GM12865 (cell line): ENCODE data around the gene PRKAR1B.

ENCODE experiments used
- DNase-seq: peaks from one replicate; pipeline ENCODE4 v3.0.0; 2010; ENCODE audit warnings: low read depth
- H3K4me3 ChIP-seq: 2 replicates; pipeline ENCODE4 v1.5.1; 2011; ENCODE audit warnings: mild to moderate bottlenecking, low read depth, low read length, control low read depth
- TF ChIP-seq, protein P1 (sequence below): IDR thresholded peaks from 2 replicates; pipeline ENCODE4 v1.5.1; 2011; ENCODE audit warnings: low read length, control low read depth, low read depth, inconsistent platforms; ENCODE audit not compliant: insufficient read depth; ENCODE audit errors: missing control alignments

Gene PRKAR1B

DNA sequence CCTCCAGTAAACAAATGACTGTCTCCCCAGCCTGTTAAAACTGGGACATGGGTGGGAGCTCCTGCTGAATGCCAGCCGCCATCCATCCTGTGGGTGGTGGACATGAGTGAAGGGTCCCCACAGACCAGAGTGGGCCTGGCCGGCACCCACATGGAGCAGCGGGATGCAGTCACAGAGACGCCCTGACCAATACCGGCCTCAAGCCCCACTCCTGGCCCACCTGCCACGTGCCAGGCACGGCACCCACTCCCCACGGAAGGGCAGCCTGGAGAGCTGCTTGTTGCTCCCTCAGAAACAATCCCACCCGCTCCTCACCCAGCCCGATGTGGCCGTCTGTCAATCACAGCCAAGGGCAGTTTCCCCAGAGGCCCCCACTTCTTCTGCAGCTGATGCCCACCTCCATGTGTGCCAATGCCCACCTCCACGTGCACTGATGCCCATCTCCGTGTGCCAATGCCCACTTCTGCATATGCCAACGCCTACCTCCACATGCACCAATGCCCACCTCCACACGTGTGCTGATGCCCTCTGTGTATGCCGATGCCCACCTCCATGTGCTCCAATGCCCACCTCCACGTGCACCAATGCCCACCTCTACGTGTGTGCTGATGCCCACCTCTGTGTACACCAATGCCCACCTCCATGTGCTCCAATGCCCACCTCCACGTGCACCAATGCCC is 43.4 kb downstream of the PRKAR1B start:
- TF ChIP-seq, protein P1, sequence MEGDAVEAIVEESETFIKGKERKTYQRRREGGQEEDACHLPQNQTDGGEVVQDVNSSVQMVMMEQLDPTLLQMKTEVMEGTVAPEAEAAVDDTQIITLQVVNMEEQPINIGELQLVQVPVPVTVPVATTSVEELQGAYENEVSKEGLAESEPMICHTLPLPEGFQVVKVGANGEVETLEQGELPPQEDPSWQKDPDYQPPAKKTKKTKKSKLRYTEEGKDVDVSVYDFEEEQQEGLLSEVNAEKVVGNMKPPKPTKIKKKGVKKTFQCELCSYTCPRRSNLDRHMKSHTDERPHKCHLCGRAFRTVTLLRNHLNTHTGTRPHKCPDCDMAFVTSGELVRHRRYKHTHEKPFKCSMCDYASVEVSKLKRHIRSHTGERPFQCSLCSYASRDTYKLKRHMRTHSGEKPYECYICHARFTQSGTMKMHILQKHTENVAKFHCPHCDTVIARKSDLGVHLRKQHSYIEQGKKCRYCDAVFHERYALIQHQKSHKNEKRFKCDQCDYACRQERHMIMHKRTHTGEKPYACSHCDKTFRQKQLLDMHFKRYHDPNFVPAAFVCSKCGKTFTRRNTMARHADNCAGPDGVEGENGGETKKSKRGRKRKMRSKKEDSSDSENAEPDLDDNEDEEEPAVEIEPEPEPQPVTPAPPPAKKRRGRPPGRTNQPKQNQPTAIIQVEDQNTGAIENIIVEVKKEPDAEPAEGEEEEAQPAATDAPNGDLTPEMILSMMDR, result no peak
- no peak for DNase-seq
- H3K4me3 ChIP-seq, result no peak overlapping the region

DNA sequence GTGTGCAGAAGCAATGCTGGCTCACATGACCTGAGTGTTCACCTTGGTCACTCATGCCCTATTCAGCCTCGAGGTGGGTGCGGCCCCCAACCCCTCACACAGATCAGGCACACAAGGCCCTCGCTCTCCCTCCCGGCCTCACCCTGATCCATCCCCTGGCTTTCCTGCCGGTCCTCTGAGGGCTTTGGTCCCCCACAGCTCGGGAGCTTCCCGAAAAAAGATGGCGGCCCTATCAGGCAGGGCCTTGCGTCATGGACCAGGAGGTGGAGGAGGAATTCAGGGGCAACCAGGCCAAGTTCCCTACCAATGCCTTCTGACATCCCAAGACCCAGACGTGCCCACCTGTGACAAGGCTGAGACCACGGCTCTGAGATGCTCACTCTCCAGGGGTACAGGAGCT is 44.3 kb downstream of the PRKAR1B start:
- H3K4me3 ChIP-seq, result no peak overlapping the region
- DNase-seq, result no peak
- TF ChIP-seq, protein P1, result no peak

DNA sequence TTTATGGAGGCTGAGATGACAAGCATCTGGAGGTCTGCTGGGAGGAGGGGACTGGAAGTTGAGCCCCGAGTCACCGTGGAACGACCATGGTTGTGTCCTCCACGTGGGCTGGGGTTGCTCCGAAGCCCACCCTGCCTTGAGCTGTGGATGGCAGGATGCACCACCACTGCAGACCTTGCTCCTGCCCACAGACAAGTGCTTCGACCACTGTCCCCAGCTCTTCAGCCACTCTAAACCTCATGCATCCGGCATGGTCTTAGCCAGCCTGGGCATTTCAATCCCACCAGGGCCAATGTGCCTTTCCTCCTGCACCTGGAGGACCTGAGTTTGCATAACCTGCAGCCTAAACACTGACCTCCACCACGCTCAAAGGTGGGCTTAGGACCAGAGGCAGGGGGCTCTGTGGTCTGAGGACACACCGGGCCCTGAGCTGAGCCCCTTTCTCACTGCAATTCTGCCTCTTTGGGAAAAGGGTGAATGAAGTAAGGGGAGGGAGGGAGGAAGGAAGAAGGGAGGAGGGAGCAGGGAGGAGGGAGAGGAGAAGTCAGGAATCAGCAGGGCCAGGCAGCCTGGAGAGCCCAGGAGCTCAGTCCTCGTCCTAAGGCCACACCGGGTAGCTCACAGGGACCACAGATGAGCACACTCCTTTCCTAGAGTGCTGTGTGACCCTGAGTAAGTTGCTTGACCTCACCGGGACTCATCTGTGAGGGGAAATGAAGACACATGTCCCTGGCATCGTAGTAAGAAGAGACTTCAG is 45.4 kb downstream of the PRKAR1B start:
- TF ChIP-seq, protein P1, result no peak
- H3K4me3 ChIP-seq, result no peak overlapping the region
- no peak for DNase-seq

DNA sequence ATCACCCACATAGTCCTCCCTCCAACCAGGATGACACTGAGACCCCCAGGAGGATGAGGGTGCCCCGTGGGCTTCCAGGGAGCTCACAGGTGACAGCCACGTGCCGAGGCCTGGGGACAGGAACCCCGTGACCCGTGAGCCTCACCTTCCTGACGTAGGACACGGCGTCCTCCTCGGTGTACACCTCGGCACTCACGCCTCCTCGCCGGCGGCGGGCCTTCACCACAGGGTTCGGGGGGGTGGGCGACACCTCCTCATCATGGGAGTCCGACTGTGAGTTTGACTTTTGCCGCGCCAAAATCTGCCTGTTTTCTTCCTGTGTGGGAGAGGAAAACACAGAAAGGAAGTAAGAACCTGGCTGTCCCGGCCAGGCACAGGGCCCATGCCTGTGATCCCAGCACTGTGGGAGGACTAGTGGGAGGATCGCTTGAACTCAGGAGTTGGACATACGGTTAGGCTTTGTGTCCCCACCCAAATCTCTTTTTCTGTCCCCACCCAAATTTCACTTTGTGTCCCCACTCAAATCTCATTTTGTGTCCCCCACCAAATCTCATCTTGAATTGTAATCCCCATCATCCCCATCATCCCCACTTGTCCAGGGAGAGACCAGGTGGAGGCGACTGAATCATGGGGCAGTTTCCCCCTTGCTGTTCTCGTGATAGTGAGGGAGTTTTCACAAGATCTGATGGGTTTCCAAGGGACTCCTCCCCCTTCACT is 46.5 kb downstream of the PRKAR1B start:
- DNase-seq, result no peak
- TF ChIP-seq, protein P1, result no peak
- H3K4me3 ChIP-seq, result no peak overlapping the region

DNA sequence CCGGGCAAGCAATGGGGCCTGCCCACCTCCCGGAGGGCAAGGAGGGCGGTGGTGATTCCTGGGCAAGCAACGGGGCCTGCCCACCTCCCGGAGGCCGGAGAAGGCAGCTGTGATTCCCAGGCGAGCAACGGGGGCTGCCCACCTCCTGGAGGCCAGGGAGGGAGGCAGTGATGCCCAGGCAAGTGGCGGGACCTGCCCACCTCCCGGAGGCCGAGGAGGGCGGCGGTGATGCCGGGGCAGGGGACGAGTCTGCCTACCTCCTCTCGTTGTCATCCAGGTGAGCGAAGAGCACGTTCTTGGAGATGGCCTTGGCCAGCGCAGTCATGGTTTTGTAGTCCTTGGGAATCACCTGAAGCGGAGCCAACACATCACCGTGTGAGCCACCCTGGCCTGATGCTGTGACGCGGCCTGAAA is 50.1 kb downstream of the PRKAR1B start:
- TF ChIP-seq, protein P1, result no peak
- no peak overlapping the region for H3K4me3 ChIP-seq
- no peak for DNase-seq

DNA sequence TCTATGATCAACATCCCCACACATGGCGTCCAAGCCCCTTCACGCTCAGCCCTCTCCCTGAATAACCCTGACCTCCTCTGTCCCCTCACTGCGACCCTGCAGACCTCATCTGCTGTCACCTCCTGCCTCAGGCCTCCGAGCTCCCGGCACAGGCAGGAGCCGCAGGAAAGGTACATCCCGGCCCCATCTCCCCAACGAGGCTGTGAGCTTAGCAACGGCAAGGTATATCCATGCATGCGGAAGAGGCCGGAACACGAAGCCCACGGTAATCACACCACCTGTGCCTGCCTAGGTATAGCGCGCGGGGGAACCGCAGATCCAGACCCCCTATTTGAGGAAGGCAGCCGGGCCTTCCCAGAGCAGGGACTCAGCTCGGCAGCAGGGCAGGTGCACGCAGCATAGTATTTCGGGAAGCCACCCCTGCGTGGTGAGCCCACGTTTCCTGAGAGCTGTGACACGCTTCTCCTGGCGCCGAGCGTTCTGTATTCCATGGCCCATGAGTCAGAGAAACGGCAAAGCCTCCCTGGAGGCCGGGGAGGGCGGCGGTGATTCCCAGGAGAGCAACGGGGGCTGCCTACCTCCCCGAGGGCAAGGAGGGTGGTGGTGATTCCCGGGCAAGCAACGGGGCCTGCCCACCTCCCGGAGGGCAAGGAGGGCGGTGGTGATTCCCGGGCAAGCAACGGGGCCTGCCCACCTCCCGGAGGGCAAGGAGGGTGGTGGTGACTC is 50.7 kb downstream of the PRKAR1B start:
- TF ChIP-seq, protein P1, result no peak
- no peak for DNase-seq
- no peak overlapping the region for H3K4me3 ChIP-seq
